Psoas muscle (tissue), 8 donors: ENCODE results near the gene KRT83. TPM values are rescaled to one million over a fixed set of nuclear protein-coding genes. Genes with fewer than 3 reads are reported as not detected.

Experiments
- ATAC-seq, 4 donors: fragments of 200-7000 bp; cut with Tn5 transposase; one replicate each; pipeline ENCODE4 v1.9.1; 2020; ENCODE audit warnings: moderate library complexity in 3 of 4, mild to moderate bottlenecking in 2 of 4
- DNase-seq, 2 donors: peaks; one replicate each; pipeline ENCODE4 v3.0.0-alpha.2; 2020
- H3K27ac ChIP-seq: fragments of 200-600 bp; one replicate; pipeline ENCODE4 v1.8.0; 2022
- H3K27me3 ChIP-seq, 3 donors: fragments of 200-600 bp in 1 of 3; one replicate each; pipeline versions ENCODE4 v1.6.1 to v1.8.0; 2013 to 2022; ENCODE audit warnings: low read length in 2 of 3, mild to moderate bottlenecking in 2 of 3, moderate library complexity in 1 of 3; ENCODE audit not compliant: insufficient read depth in 3 of 3
- H3K36me3 ChIP-seq, 2 donors: fragments of 200-600 bp in 1 of 2; one replicate each; pipeline versions ENCODE4 v1.6.1 to v1.8.0; 2013 to 2022; ENCODE audit warnings: low read depth in 1 of 2, mild to moderate bottlenecking in 1 of 2, moderate library complexity in 1 of 2; ENCODE audit not compliant: insufficient read depth in 1 of 2
- H3K4me1 ChIP-seq: fragments of 200-600 bp; one replicate; pipeline ENCODE4 v1.8.0; 2022
- H3K4me3 ChIP-seq: fragments of 200-600 bp; one replicate; pipeline ENCODE4 v1.8.0; 2022; ENCODE audit warnings: mild to moderate bottlenecking
- H3K9me3 ChIP-seq: fragments of 200-600 bp; one replicate; pipeline ENCODE4 v1.8.0; 2022
- CTCF ChIP-seq: fragments of 200-600 bp; IDR thresholded peaks from one replicate; pipeline ENCODE4 v1.8.0; 2022; ENCODE audit warnings: antibody characterized with exemption
- WGBS, 3 donors: extraction: QIAGEN DNeasy Blood & Tissue Kit; methylation state at CpG; one replicate each; pipeline versions ENCODE4 v1.1.6 to v1.1.7; 2013; 5-methylcytosine and 5-hydroxymethylcytosine counted together
- intact Hi-C, 2 donors: fragments of 100-400 bp; cut with DNase I; formaldehyde crosslinking; loops; one replicate each; pipeline versions ENCODE4 v1.11.0 to v1.14.2; 2022
- polyA plus RNA-seq, 3 donors: library from polyadenylated mRNA; stranded (reverse); fragments of 200-250 nt; gene quantifications; one replicate each; pipeline ENCODE4 v1.2.3, GENCODE V29; 2013
- total RNA-seq, 4 donors: library from RNA; stranded (reverse); fragmentation: NEBNext Ultra II Directional in 2 of 4; extraction: Animal tissue kit (Norgen Biotek cat#: 25700) in 2 of 4; gene quantifications; one replicate each; pipeline versions ENCODE4 v1.2.1 to v1.2.4, GENCODE V29; 2021 to 2023
- donor health status: healthy with polysubstance abuse.
- donor health status: DM: no; HTN: no; CAD: no; lungs with moderate emphysema.
- donor health status: Bipolar disorder and iron deficiency.
- donor health status: healthy.
- donor health status: DM: yes; HTN: yes; CAD: no.
- donor health status: DM: no; HTN: no; CAD: no.
- donor health status: DM: no; HTN: no; CAD: no.
- donor health status: DM: yes; HTN: yes; CAD: no.

KRT83 gene
- total and polyA plus RNA-seq, 7 donors = not detected

- no peaks in the 10 kb centered on the region for H3K4me1 ChIP-seq
- no peak for TF ChIP-seq CTCF
- no peak for DNase-seq
- ATAC-seq = no peak
- no peaks in the 10 kb centered on the region for H3K36me3 ChIP-seq
- no peak overlapping the region for H3K4me3 ChIP-seq
- peaks cover 0 to 40% (median 4%) of the 10 kb centered on the region in 3 donors for H3K27me3 ChIP-seq
- 89 to 90% (median 90%) methylated on average over 8 of the region's 8 CpGs for WGBS, 3 donors
- intact Hi-C loops = no loop called here
- H3K9me3 ChIP-seq = no peaks in the 10 kb centered on the region
- no peak overlapping the region for H3K27ac ChIP-seq
Observed at GRCh38 chr12:52355176-52355575, 34.0 kb upstream of the KRT83 start.

GRCh38 chr12:52354200-52354599 is 33.0 kb upstream of the KRT83 start:
- intact Hi-C loops = no loop called here
- H3K27me3 ChIP-seq = peaks cover 0 to 40% (median 4%) of the 10 kb centered on the region in 3 donors
- 20 to 28% (median 22%) methylated on average over 5 of the region's 5 CpGs for WGBS, 3 donors

GRCh38 chr12:52353766-52354165 is 32.6 kb upstream of the KRT83 start:
- ATAC-seq (no peak), DNase-seq (no peak)
- H3K27ac ChIP-seq = no peak overlapping the region
- no peak for TF ChIP-seq CTCF
- no peaks in the 10 kb centered on the region for H3K36me3 ChIP-seq
- no peaks in the 10 kb centered on the region for H3K9me3 ChIP-seq
- 68 to 74% (median 69%) methylated on average over 3 of the region's 3 CpGs for WGBS, 3 donors
- intact Hi-C loops = no loop called here
- H3K4me1 ChIP-seq = no peaks in the 10 kb centered on the region
- H3K27me3 ChIP-seq = peaks cover 0 to 40% (median 4%) of the 10 kb centered on the region in 3 donors
- no peak overlapping the region for H3K4me3 ChIP-seq

More at GRCh38 chr12:52354200-52354599, 33.0 kb upstream of the KRT83 start:
- ATAC-seq (no peak), DNase-seq (no peak)
- no peak overlapping the region for H3K4me3 ChIP-seq
- no peak for TF ChIP-seq CTCF
- H3K4me1 ChIP-seq = no peaks in the 10 kb centered on the region
- H3K36me3 ChIP-seq = no peaks in the 10 kb centered on the region
- H3K27ac ChIP-seq = no peak overlapping the region
- H3K9me3 ChIP-seq = no peaks in the 10 kb centered on the region

GRCh38 chr12:52352951-52353350 is 31.8 kb upstream of the KRT83 start:
- no peak for ATAC-seq
- Histone ChIP-seq H3K27me3 (peaks cover 0 to 40% (median 4%) of the 10 kb centered on the region in 3 donors), H3K4me3 (no peak overlapping the region), H3K9me3 (no peaks in the 10 kb centered on the region), H3K27ac (no peak overlapping the region), H3K4me1 (no peaks in the 10 kb centered on the region), H3K36me3 (no peaks in the 10 kb centered on the region)
- intact Hi-C loops = no loop called here
- no peak for DNase-seq
- WGBS, 3 donors = 84 to 100% (median 89%) methylated on average over 2 of the region's 2 CpGs
- no peak for TF ChIP-seq CTCF
